TTC549 (cell line): ENCODE results near the gene BRSK1.

Experiments used
- FAIRE-seq: peaks from 2 replicates; lab custom pipeline; 2012; peaks lifted over from hg19 to GRCh38; lab: Jason Lieb, UNC

The BRSK1 gene

GRCh38 chr19:55273978-55274707 lies 9.7 kb upstream of the BRSK1 start:
- FAIRE-seq, result no peak

DNA sequence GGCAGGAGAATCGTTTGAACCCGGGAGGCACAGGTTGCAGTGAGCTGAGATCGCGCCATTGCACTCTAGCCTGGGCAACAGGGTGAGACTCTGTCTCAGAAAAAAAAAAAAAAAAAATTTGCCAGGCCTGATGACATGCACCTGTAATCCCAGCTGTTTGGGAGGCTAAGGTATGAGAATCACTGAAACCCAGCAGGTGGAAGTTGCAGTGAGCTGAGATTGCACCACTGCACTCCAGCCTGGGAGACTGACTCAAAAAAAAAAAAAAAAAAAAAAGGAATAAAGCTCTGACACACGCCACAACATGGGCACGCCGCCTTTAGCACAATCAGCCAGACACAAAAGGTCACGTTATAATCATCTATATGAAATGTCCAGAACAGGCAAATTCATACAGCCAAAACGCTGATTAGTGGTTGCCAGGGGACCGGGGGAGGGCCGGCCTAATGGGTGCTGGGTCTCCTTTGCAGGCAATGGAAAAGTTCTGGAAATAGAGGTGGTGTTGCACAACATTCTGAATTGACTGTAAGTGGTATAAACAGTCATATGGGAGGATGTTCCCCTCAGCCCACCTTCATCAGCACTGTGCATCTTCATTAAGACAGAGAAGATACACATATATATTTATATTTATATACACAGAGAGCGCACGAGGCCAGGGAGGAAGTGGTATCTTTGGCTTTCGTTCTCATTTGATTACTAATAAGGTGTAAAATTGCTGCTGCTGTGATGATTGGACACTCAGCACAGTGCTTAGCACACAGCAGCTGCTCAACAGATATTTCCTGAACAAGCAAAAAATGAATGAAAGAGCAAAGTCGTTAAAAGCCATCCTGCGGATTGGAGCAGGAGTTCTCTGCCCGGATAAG lies 7.7 kb upstream of the BRSK1 start:
- FAIRE-seq, result no peak

DNA sequence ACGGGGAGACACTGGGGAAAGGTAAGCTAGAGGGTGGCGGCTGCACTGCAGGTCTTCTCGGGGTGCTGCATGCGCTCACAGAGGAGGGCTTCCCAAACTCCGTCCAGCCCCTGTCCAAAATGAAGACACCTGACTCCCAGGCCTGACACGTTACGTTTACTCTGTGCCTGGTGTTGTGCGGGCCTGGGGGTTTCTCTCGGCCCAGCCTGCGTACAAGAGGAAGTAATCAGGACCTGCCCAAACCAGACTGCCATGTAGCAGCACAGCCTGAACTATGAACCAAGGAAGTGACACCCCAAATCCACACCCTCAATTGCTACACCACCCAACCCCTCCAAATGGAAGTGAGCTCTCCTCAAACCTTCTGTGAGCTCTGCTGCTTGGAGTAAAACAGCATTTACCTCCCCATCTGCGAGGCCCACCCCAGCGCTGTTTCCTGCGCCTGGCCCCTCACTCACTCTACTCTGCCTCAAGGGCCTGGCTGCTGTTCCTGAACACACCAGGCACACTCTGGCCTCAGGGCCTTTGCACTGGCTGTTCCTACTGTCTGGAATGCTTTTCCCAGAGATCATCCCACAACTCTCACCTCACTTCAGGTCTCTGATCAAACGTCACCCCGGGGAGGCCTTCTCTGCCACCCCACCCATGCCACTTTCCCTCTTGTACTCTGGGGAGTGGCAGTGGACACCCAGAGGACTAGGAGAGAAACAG lies 6.9 kb upstream of the BRSK1 start:
- no peak for FAIRE-seq

DNA sequence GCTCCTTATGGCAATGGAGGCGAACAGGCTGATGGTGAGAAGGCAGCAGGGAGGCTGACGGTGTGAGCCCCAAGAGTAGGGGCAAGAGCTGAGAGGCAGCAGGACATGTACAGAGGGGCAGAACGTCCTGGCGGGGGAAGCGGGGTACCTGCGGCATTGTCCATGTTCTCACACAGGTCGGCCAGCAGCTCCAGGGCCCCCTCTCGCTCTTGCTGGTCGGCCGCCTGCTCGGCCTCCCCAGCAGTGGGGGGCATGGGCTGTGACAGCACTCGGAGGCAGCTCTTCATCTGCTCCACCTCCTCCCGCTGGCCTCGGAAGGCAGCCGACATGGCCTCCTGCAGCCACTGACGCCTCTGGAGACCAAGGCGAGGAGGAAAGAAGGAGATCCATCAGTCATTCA lies 6.3 kb upstream of the BRSK1 start:
- no peak for FAIRE-seq

DNA sequence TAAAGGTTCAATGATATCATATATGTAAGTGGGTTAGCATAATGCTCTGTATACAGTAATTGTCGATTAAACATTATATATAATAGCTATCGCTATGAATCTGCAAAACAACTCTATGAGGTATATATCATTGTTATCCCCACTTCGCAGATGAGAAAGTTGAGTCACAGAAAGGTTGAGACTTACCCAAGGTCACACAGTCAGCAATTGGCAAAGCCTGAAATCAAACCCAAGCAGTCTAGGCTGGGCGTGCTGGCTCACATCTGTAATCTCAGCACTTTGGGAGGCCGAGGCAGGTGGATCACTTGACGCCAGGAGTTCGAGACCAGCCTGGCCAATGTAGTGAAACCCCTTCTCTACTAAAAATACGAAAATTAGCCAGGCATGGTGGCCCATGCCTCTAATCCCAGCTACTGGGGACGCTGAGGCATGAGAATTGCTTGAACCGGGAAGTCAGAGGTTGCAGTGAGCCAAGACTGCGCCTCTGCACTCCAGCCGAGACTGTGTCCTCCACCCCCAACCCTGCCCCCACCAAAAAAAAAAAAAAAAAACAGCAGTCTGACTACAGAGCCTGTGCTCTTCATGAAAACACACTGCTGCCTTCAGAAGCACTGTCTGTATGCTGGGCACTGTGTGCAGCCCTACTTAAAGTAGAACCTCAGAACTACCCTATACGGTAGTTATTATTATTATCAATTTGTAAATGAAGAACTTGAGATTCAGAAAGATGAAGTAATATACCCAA lies 5.2 kb upstream of the BRSK1 start:
- no peak for FAIRE-seq

GRCh38 chr19:55279340-55279739 lies 4.5 kb upstream of the BRSK1 start:
- FAIRE-seq, result no peak

DNA sequence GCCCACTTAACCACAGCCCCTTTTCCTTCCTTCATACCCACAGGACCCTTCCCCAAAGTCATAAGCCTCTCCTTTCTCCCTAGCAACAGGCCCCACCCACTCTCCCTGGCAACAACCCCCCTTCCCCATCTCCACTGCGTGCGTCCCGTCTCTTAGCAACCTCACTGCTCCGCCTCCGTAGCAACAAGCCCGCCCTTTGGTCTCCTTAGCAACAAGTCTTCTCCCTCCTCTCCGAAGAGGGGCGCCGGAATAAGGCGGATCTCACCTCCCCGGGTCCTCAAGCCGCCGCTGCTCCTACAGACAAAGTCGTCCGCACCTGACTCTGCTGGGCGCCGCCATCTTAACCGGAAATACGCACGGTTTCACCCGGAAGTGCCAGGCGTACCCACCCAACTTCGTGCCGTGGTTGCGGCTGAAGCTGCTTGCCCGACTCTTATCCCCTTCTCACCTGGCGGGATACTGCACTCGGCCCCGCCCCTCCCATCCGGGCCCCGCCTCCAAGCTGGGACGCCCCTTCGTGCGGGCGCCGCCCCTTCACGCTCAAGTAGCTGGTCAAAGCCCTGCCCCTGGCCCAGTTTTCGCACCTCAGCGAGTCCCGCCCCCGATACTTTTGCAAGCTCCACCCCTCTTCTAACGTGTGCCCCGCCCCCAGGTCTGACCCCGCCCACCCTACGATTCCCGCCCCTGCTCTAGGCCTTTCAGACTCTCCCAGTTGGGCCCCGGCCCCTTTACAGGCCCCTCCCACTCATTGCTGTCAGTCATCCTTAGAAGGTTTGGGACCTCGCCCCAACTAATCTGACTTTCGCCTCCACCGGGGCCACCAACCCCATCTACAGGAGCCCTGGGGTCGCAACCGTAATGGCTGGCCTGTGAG lies 3.8 kb upstream of the BRSK1 start, which contains the start of gene HSPBP1:
HSPBP1 (minus strand) TSS at position 341 of the 874 bp plus-strand sequence. CDS start 502 bp downstream, outside the sequence.
- FAIRE-seq, result peak; percentile 67

DNA sequence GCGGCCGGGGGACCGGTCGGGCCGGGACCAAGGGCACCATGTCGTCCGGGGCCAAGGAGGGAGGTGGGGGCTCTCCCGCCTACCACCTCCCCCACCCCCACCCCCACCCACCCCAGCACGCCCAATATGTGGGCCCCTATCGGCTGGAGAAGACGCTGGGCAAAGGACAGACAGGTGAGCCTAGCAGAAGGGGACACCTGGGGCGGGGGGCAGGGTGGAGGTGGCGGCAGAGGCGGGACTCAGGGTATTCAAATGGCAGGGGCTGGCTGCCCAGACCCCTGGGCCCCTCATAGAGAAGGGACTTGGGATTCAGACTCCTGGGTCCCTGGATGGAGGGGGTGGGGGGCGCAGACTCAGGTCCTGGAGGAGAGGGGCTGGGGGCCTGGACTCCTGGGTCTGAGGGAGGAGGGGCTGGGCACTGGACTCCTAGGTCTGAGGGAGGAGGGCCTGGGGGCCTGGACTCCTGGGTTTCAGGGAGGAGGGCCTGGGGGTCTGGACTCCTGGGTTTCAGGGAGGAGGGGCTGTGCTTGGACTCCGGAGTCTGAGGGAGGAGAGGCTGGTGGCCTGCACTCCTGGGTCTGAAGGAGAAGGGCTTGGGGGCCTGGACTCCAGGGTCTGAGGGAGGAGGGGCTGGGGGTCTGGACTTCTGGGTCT lies 735 bp downstream of the BRSK1 start:
- no peak for FAIRE-seq

- FAIRE-seq, result no peak
These were observed 1.6 kb downstream of the BRSK1 start for GRCh38 chr19:55285229-55285890.

DNA sequence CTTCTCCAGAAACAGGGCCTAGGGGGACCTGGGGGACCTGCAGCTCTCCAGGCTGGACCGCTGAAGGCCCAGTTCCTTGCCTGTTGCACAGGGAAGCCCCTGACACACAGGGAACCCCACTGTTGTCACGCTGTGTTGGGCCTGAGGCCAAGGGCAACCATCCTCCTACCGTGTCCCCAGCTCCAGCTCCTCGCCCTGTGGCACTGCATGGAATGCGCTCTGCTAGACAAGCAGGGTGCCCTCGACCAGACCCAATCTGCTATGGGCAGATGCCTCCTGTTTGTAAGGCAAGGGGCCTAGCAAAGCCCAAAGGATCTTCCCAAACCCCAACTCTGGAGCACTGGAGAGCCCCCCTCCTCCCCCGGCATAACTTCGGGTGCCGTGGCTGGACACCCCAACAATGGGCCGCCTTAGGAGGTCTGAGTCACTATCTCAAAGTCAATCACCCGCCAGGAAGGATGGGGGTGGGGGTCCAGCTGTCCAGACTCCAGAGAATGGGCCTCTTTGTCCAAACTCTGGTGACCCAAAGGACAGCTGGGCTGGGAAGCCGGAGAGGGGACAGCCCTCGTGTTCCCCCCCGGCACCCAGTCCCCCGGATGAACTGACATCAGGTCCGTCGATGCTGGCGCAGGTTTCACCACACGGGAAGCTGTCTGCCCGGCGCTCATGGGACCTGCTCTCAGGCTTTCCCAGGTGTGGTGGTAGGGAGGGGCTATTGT lies 3.7 kb downstream of the BRSK1 start:
- FAIRE-seq, result no peak

GRCh38 chr19:55289117-55289796 lies 5.5 kb downstream of the BRSK1 start:
- peak; percentile 93 for FAIRE-seq

DNA sequence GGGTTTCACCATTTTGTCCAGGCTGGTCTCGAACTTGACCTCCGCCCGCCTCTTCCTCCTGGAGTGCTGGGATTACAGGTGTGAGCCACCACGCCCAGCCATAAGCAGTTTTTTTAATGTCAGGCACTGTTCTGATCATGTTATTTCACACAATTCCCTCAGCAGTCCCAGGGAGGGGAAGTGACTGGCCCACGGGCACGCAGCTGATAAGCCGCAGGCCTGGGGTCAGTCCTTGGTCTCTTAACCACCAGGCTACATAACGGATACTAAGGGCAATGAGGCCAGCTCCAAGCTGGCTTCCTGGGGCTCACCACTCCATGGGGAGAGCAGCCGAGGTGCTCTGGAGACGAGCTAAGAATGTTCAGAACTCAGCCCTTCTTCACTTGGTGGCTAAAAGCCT lies 13.5 kb downstream of the BRSK1 start:
- no peak for FAIRE-seq

DNA sequence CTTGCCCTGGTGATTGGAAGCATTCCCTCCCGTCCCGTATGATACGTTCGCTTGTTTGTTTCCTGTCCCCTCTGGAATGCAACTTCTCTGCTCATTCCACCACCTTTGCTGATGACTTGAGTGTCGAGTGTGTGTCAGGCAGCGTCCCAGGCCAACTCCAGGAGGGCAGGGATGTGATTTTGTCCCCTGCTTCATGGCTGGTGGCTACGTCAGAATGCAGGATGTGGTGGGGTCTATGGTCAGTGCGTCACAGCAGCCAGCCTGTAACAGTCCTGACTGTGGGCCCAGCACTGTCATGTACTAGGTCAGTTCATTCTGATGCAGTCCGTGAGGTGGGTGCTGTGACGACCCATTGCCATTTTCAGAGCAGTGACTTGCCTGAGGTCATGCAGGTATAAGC lies 16.2 kb downstream of the BRSK1 start:
- no peak for FAIRE-seq

DNA sequence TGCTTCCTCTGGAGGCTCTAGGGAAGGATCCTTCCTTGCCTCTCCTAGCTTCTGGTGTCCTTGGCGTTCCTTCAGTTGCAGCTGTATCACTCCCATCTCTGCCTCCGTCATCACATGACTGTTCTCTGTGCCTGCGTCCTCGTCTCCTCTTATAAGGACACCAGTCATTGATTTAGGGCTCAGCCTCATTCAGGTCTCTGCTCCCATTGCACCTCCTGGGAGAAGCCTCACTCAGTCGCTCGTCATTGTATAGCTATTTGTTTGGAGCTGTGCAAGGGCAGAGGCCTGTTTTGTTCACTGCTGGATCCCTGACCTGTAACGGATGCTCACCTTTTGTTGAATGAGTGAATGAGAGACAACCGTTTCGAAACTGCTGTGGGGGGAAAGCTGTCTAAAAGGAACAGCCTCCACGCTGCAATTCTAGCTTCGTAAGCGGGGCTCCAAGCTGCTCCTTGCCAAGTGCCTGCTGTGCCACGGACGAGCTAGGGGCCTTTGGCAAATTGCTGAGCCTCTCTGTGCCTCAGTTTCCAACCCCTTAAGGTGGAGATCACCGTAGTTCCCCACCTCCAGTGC lies 17.2 kb downstream of the BRSK1 start:
- FAIRE-seq, result no peak

DNA sequence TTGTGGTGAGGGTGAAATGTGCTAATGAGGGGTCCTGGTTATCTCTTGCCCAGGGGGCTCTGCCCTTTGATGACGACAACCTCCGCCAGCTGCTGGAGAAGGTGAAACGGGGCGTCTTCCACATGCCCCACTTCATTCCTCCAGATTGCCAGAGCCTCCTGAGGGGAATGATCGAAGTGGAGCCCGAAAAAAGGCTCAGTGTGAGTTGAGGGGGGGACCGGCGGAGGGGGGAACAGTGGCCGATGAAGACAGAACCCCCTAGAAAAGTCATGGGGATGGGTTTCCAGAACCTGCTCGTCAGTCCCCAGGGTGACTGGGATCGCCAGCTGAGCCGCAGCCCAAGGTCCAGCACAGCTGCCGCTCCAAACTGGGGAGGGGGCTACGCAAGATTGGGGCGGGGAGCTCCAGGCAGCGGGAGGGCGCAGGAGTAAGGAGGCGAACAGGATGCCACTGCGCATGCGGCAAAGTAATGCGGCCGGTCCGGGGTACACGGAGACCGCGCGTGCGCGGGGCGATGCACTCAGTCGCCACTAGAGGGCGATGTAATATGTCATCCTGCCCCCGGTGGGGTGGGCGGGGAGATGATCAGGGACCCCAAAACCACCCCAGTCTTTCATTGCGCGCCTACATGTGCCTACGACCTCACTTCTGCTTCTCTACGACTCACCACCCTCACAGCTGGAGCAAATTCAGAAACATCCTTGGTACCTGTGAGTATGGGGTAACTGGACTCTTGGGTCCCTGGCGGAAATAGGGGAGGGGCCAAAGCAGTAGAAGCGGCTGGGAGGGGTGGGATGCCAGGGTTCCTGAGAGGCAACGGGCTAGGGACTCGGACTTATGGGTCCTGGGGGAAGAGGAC lies 17.9 kb downstream of the BRSK1 start:
- FAIRE-seq, result no peak

DNA sequence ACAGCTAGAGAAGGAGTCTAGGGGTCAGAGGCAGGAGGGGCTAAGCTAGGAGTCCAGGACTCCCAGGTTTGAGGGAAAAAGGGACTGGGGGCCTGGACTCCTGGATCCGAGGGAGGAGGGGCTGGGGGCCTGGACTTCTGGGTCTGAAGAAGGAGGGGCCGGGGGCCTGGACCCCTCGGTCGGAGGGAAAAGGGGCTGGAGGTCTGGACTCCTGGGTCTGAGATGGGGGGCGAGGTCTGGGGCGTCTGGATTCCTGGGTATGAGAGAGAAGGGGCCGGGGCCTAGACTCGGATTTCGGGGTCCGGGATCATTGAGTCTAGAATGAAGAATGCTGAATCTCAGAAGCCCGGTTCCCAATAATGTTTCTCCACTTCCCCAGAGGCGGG lies 18.5 kb downstream of the BRSK1 start:
- no peak for FAIRE-seq

GRCh38 chr19:55303477-55303876 lies 19.7 kb downstream of the BRSK1 start:
- FAIRE-seq, result no peak
